Muscle of back (tissue), 13 donors: Measurements from ENCODE around the gene TEDDM1. TPM values are rescaled to one million over a fixed set of nuclear protein-coding genes. Genes with fewer than 3 reads are reported as not detected.
A peak's percentile ranks its signal among the peaks of the same experiment; 100 is the strongest.
"Not testable (repeated sequence)": the region's sequence is repeated elsewhere in the genome, so short reads cannot be mapped to it uniquely, and the experiment has no call there.

Experiments
- DNase-seq, 3 donors: peaks; one replicate each; pipeline versions ENCODE4 v3.0.0 to v3.0.0-alpha.2; 2013
- long read RNA-seq, 9 donors: transcript quantifications; one replicate each; lab custom pipeline, GENCODE V29; 2026
- polyA plus RNA-seq, 10 donors: library from polyadenylated mRNA; unstranded; fragments of 120-200 nt; gene quantifications; one replicate each; pipeline ENCODE4 v1.2.1, GENCODE V29; 2013; ENCODE audit not compliant: insufficient read length in 10 of 10

TEDDM1 gene, protein sequence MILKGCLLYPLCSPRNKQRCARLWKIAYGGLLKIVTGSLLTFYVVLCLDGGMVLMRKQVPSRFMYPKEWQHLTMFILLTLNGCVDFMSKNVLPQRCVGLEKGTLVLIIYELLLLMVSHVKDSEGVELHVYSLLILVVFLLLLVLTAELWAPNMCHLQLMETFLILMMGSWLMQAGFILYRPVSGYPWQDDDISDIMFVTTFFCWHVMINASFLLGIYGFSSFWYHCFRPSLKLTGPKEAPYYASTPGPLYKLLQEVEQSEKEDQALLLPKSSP
- polyA plus RNA-seq: under 1 TPM in 1 of 10 donors, not detected in 9; 0.05 TPM
- long read RNA-seq, donor 1: 0 reads
- long read RNA-seq, donor 2: 0 reads
- long read RNA-seq, donor 3: 0 reads
- long read RNA-seq, donor 4: 0 reads
- long read RNA-seq, donor 5: 0 reads
- long read RNA-seq, donor 6: 0 reads
- long read RNA-seq, donor 7: 0 reads
- long read RNA-seq, donor 8: 0 reads
- long read RNA-seq, donor 9: 0 reads

DNA sequence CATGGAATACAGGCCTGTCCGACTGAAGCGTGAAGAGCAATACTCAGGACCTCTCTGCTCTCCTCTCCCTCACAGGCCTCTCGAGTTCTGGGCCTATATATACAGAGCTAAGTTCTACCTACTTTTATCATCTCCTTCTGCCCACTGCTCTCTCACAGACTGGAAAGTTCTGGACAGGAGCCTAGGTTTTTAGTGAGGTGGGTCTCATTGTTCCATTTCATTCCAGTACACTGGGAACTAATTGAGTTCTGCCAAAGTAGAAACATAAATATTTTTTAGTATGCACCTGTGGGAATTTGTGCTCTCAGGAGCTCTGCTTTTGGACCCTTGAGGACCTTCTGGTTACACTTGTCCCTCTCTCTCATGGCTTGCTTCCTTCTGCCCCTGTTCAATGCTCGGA, at the start of gene TEDDM1:
Gene TEDDM1 (minus strand): TSS at position 101 of the 400 bp plus-strand sequence. CDS start 182 bp downstream, outside the sequence.
- DNase-seq: no peak

GRCh38 chr1:182450087-182450486, 49.6 kb upstream of the TEDDM1 start, which contains the start of gene RGSL1:
RGSL1 (plus strand) TSS chr1:182450146; CDS start chr1:182450166, 20 bp downstream.
- no peak for DNase-seq

- DNase-seq: no peak
Observed at GRCh38 chr1:182447660-182448059, 47.2 kb upstream of the TEDDM1 start.

- not testable (repeated sequence) for DNase-seq
Observed at GRCh38 chr1:182447124-182447523, 46.7 kb upstream of the TEDDM1 start.

DNA sequence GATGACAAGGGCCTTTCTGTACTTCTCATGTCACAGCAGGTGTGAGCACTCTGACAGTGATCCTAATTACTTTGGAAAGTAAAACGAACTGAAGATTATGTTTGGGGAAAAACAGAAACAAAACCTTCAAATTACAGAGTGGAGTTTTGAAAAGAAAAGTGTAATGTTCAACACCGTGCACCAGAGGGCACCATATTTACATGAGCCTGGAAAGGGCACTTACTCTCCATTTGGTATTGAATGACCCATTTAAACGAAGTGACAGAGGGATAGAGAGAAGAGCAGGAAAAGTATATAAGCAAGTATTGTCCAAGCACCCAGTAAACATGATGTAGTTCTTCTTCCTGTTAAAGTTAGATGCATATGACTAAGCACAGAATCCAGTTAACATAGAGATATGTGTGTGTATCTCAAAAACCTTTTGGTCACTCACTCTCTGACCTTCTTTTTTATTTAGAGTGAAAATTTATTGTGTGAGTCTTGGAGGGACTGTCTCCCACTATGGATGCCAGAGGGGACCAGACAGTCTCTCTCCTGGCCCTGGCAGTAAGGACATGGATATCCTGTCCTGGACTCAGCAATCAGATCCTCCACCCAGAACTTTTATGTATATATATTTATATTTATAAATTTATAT, 45.7 kb upstream of the TEDDM1 start:
- DNase-seq: peak in 2 of 3 donors; percentile 12 to 24

DNA sequence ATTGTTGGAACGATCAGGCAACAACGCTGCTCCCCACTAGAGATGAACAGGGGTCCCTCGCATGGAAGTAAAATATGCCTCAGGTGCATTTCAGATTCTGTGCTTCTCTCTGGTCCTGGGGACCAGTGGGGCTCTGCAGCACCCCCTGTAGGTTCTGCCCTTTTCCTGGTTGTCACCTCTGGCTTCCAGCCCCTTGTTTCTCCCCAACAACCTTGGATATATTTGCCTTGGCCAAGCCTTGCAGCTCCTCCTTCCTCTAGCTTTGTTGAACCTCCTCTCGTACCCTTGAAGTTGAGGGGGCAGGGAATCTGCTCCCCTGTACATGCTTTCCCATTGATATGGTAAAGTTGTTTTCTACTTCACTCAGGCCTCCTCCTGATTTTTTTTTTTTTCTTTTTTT, 44.0 kb upstream of the TEDDM1 start:
- DNase-seq: no peak

DNA sequence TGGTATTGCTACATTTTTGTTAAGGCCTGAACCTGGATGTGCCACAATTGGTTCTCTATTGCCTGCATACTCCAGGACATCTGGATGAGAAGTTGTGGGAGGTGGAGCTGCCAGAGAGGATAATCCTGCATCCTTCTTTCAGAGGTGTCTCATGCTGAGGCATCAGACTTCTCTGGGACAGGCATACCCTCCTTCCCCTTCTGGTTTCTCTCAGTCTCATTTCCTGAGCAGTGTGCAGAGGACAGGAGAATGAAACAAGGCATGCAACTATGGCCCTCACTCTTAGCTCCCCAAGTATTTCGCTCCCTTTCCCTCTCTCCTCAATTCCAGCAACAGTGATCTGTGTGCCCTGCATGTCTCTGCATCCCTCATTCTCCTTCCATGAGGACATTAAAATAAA, 41.9 kb upstream of the TEDDM1 start:
- no peak for DNase-seq

DNA sequence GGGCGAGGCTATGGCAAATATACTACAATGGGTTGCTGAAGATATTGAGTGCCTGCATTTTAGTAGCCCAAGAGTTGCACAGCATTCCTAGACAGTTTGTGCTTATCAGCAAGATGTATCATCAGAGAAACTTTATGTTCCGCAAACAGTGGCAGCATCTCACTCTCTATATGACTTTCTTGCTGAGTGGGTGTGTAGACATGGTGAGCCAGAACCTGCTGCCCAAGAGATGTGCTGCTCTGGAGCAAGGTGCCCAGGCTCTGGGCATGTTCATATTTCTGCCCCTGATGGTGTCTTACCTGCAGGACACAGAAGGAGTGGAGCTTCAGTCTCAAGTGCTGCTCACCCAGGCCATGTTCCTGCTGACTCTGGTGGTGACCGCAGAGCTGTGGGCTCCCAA, 41.3 kb upstream of the TEDDM1 start:
- DNase-seq: no peak

DNA sequence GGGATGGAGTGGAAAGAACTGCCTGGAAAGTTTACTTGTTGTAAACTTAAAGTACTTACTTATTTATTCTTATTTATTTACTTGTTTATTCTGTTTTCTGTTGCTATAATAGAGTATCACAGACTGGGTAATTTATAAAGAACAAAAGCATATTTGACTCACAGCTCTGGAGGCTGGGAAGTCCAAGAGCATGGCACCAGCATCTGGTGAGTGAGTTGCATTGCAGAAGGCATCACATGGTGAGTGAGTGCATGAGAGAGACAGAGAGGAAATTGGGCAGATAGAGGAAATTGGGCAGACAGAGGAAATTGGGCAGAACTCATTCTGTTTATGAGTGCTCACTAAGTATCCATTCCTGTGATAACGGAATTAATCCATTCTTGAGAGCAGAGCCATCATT, 37.9 kb upstream of the TEDDM1 start:
- DNase-seq: no peak

DNA sequence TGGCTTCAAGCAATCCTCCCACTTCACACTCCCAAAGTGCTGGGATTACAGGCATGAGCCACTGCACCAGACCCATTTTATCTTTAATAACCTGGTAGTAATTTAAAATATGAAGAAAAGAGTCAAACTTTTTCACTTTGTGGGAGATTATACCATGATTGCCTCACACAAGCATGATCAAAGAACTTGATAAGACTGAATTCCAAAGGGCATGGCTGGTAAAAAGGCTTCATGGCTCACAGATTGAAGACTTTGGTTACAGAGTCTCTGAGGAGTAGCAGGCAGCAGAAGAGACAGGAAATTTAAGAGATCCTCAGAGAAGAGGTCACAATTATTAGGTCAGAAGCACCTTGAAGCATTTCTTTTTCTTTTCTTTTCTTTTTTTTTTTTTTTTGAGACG, 33.1 kb upstream of the TEDDM1 start:
- DNase-seq: no peak

DNA sequence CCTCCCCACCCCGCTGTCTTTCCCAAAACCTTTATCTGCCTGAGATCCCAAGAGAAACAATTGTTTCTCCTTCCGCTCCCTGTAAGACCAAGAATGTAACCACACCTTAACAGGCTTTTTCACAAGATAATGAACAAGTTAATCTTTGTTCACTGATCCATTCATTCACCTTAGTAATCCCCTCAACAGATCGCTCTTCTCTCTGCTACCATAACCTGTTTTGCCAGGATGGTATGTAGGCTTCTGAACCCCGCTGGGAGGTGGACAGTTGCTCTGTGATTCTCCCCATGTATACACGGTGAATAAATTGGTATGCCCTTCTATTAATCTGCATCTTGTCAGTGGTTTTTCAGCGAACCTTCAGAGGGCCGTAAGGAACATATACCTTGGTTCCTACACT, 30.8 kb upstream of the TEDDM1 start:
- no peak for DNase-seq

- no peak for DNase-seq
Observed at GRCh38 chr1:182430263-182431068, 30.0 kb upstream of the TEDDM1 start.

DNA sequence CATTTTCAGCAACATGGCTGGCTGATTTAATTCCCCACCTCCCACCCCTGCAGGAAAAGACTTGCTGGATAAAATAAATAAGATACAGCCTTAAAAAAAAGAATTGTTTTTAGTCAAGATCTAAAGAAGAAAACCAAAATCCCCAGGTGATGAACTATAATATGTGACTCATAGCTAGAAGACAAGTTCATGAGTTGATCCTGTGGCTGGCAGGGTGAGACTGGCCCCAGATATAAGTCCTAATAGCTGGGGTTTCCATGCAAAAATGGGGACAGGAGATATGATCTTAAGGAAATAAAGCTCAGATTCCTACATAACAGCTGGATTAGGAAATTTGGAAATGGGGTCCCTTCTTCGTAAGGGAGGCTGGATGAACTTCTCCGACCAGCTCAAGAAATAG, 27.6 kb upstream of the TEDDM1 start:
- no peak for DNase-seq

GRCh38 chr1:182426442-182427430, 26.3 kb upstream of the TEDDM1 start:
- DNase-seq: no peak

DNA sequence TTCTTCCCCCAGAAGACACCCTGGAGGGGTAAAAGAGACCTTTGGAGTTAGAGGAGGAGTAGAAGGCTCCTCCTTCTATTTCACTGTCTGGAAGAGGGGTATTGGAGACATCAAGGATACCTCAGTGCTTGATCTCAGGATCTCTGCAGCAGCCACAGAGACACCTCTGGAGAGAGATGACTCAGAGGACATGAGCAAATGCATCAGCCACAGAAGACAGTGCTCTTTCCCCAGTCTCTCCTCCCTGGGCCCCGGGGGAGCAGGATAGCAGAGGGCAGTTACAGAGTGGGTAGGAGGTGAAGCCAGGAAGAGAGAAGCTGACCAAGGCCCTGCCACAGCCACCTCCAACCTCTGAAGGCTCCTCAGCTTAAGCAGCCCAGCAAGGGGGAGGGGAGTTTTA, 15.3 kb upstream of the TEDDM1 start:
- DNase-seq: no peak

DNA sequence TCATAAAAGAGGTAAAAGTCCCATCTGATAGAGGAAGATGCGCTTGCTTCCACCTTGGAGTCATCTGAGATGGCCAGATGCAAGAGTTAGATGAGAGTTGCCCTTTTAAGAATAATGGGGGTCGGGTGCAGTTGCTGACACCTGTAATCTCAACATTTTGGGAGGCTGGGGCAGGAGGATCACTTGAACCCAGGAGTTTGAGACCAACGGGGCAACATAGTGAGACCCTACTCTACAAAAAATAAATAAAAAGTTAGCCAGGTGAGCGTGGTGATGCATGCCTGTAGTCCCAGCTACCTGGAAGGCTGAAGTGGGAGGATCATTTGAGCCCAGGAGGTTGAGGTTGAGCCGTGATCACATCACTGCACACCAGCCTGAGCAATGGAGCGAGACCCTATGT, 13.5 kb upstream of the TEDDM1 start:
- DNase-seq: no peak

GRCh38 chr1:182413486-182413885, 13.0 kb upstream of the TEDDM1 start:
- DNase-seq: no peak

DNA sequence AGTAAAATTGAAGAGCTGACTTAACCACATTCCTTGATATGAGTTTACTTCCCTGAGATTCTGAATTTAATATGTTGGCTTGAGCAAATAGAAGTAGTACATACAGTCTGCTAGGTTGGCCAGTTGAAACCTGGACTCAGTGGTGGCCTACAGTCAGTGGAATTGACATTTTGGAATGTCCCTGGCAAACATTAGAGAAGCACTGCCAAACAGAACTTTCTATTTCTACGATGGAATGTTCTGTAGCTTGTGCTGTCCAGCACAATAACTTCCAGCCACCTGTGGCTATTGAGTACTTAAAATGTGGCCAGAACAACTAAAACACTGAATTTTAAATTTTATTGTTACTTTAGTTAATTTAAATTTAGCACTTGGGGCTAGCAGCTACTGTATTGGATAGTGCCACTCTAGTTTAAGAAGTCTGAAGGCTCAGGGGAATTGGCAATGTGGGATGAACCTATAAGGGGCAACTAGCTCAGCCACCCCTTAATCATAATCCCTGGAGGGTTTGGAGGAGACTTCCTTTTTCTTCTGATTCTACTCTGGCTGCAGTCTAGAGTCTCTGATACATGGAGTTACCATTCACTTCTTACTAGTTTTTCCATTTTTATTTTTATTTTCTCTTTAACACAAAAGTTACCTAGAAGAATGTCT, 10.3 kb upstream of the TEDDM1 start:
- DNase-seq: peak in 2 of 3 donors; percentile 30 to 38

GRCh38 chr1:182410138-182410537, 9.7 kb upstream of the TEDDM1 start:
- DNase-seq: no peak

DNA sequence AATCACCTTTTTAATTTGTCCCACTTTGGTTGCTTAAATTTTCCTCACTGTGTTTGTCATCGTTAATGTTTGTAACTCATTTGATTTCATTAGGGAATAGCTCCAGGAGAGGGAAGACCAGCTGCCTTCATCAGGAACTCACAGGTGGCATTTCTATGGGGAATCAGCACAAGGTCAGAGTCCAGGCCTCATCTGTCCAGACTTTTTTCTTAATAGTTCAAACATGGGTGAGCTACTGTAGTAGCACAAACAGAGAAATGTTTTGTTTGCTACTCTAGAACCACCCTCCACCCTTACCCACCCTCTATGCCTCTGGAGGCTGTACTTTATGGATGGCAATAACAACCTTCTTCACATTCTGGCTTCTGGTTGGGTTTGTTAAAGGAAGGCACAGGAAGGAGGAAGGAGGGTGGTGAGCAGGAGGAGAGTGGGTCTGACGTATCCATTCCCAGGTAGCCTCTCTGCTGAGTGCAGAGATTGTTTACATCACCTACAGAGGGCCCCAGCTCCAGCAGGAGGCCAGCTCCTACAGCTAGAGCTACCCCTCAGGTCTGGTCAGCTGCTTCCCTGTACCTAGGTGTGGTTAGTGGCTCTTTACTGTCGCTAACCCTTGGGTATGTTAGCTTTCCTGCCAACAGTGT, 8.1 kb upstream of the TEDDM1 start:
- no peak for DNase-seq
